Fibroblast of lung (primary cell): ENCODE results near the gene ALDH1A1.

Source experiments
- EZH2 ChIP-seq: IDR thresholded peaks from 2 replicates; pipeline ENCODE4 v1.5.1; 2012; ENCODE audit warnings: low read length, control low read depth, mild to moderate bottlenecking; ENCODE audit errors: missing control alignments
- TF ChIP-seq, protein P1 (sequence below), 2 donors: IDR thresholded peaks in 1 of 2; conservative IDR thresholded peaks in 1 of 2; 1 replicate in 1 of 2; 2 replicates in 1 of 2; pipeline ENCODE4 v1.5.1; 2011 to 2012; ENCODE audit warnings: low read length in 2 of 2, control low read depth in 1 of 2, inconsistent platforms in 1 of 2, low read depth in 1 of 2, mild to moderate bottlenecking in 1 of 2

DNA sequence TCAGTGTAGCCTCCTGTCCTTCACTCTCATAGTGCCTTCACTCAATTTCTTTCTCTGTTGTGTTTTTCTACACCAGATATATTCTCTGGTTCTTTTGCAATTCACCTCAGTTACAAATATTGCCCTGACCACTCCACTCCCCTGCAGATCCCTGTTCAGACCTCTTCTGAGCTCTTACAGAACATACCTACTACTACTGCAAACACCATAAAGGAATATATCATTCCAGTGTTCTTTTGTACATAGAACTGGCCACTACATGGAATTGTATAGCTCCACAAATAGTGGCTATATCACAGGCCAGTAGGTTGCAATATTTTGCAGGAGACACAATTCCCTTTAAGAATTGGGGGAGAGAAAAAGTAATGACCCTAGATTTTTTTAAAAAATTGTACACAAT is 21.0 kb downstream of the ALDH1A1 start:
- TF ChIP-seq, protein P1, sequence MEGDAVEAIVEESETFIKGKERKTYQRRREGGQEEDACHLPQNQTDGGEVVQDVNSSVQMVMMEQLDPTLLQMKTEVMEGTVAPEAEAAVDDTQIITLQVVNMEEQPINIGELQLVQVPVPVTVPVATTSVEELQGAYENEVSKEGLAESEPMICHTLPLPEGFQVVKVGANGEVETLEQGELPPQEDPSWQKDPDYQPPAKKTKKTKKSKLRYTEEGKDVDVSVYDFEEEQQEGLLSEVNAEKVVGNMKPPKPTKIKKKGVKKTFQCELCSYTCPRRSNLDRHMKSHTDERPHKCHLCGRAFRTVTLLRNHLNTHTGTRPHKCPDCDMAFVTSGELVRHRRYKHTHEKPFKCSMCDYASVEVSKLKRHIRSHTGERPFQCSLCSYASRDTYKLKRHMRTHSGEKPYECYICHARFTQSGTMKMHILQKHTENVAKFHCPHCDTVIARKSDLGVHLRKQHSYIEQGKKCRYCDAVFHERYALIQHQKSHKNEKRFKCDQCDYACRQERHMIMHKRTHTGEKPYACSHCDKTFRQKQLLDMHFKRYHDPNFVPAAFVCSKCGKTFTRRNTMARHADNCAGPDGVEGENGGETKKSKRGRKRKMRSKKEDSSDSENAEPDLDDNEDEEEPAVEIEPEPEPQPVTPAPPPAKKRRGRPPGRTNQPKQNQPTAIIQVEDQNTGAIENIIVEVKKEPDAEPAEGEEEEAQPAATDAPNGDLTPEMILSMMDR (conservative IDR thresholded peaks at IDR 0.05 in 1 of 2, IDR thresholded peaks at IDR 0.05 in 1 of 2; ENCODE audit: low read depth in 1 of 2, low read length in 2 of 2), result no peak
- no peak for TF ChIP-seq EZH2
